ENCODE measurements around the gene NRG2.

The NRG2 gene

GRCh38 chr5:139810341-139811273 is 232.5 kb downstream of the NRG2 start:
- no peak overlapping the region for H3K4me3 Mint-ChIP-seq
- H3K27me3 Mint-ChIP-seq = peaks cover 60% of the 10 kb centered on the region
- H3K9me3 Mint-ChIP-seq = no peaks in the 10 kb centered on the region
- ATAC-seq = no peak
- no peaks in the 10 kb centered on the region for H3K36me3 Mint-ChIP-seq
- H3K27ac Mint-ChIP-seq = no peak overlapping the region
- H3K4me1 Mint-ChIP-seq = no peaks in the 10 kb centered on the region

- Mint-ChIP-seq H3K9me3 (no peaks in the 10 kb centered on the region), H3K27me3 (peaks cover 72% of the 10 kb centered on the region), H3K4me3 (no peak overlapping the region), H3K4me1 (no peaks in the 10 kb centered on the region), H3K27ac (no peak overlapping the region), H3K36me3 (no peaks in the 10 kb centered on the region)
- no peak for ATAC-seq
Measured at GRCh38 chr5:139809331-139809810, 233.7 kb downstream of the NRG2 start.

GRCh38 chr5:139808481-139809330 is 234.4 kb downstream of the NRG2 start:
- H3K27ac Mint-ChIP-seq = no peak overlapping the region
- no peaks in the 10 kb centered on the region for H3K36me3 Mint-ChIP-seq
- ATAC-seq = no peak
- H3K9me3 Mint-ChIP-seq = no peaks in the 10 kb centered on the region
- peaks cover 79% of the 10 kb centered on the region for H3K27me3 Mint-ChIP-seq
- H3K4me3 Mint-ChIP-seq = no peak overlapping the region
- H3K4me1 Mint-ChIP-seq = no peaks in the 10 kb centered on the region

GRCh38 chr5:139807647-139808030 is 235.5 kb downstream of the NRG2 start:
- Mint-ChIP-seq H3K27me3 (peaks cover 76% of the 10 kb centered on the region), H3K4me3 (no peak overlapping the region), H3K4me1 (no peaks in the 10 kb centered on the region), H3K27ac (no peak overlapping the region), H3K36me3 (no peaks in the 10 kb centered on the region), H3K9me3 (no peaks in the 10 kb centered on the region)
- ATAC-seq = no peak

- peaks cover 74% of the 10 kb centered on the region for H3K27me3 Mint-ChIP-seq
- H3K27ac Mint-ChIP-seq = no peak overlapping the region
- H3K9me3 Mint-ChIP-seq = no peaks in the 10 kb centered on the region
- no peak overlapping the region for H3K4me3 Mint-ChIP-seq
- ATAC-seq = no peak
- no peaks in the 10 kb centered on the region for H3K36me3 Mint-ChIP-seq
- no peaks in the 10 kb centered on the region for H3K4me1 Mint-ChIP-seq
Measured at GRCh38 chr5:139806726-139807646, 236.1 kb downstream of the NRG2 start.

GRCh38 chr5:139806111-139806510 is 237.0 kb downstream of the NRG2 start:
- H3K27ac Mint-ChIP-seq = no peak overlapping the region
- H3K4me1 Mint-ChIP-seq = no peaks in the 10 kb centered on the region
- H3K9me3 Mint-ChIP-seq = no peaks in the 10 kb centered on the region
- peaks cover 74% of the 10 kb centered on the region for H3K27me3 Mint-ChIP-seq
- no peak for ATAC-seq
- no peaks in the 10 kb centered on the region for H3K36me3 Mint-ChIP-seq
- no peak overlapping the region for H3K4me3 Mint-ChIP-seq

GRCh38 chr5:139805545-139805944 is 237.6 kb downstream of the NRG2 start:
- no peak for ATAC-seq
- Mint-ChIP-seq H3K4me1 (no peaks in the 10 kb centered on the region), H3K36me3 (no peaks in the 10 kb centered on the region), H3K27me3 (peaks cover 77% of the 10 kb centered on the region), H3K9me3 (no peaks in the 10 kb centered on the region), H3K27ac (no peak overlapping the region), H3K4me3 (no peak overlapping the region)

- peaks cover 77% of the 10 kb centered on the region for H3K27me3 Mint-ChIP-seq
- no peak overlapping the region for H3K4me3 Mint-ChIP-seq
- H3K4me1 Mint-ChIP-seq = no peaks in the 10 kb centered on the region
- no peak overlapping the region for H3K27ac Mint-ChIP-seq
- no peaks in the 10 kb centered on the region for H3K9me3 Mint-ChIP-seq
- ATAC-seq = no peak
- H3K36me3 Mint-ChIP-seq = no peaks in the 10 kb centered on the region
Measured at GRCh38 chr5:139804800-139805397, 238.2 kb downstream of the NRG2 start.

- H3K36me3 Mint-ChIP-seq = no peaks in the 10 kb centered on the region
- H3K9me3 Mint-ChIP-seq = no peaks in the 10 kb centered on the region
- no peak for ATAC-seq
- no peak overlapping the region for H3K27ac Mint-ChIP-seq
- H3K4me3 Mint-ChIP-seq = no peak overlapping the region
- peaks cover 80% of the 10 kb centered on the region for H3K27me3 Mint-ChIP-seq
- H3K4me1 Mint-ChIP-seq = no peaks in the 10 kb centered on the region
Measured at GRCh38 chr5:139803978-139804377, 239.1 kb downstream of the NRG2 start.

- no peaks in the 10 kb centered on the region for H3K9me3 Mint-ChIP-seq
- no peak overlapping the region for H3K4me3 Mint-ChIP-seq
- H3K36me3 Mint-ChIP-seq = no peaks in the 10 kb centered on the region
- H3K27ac Mint-ChIP-seq = no peak overlapping the region
- H3K27me3 Mint-ChIP-seq = peaks cover 88% of the 10 kb centered on the region
- H3K4me1 Mint-ChIP-seq = peaks cover 6% of the 10 kb centered on the region
- no peak for ATAC-seq
Measured at GRCh38 chr5:139799359-139799758, 243.7 kb downstream of the NRG2 start.

GRCh38 chr5:139798883-139799282 is 244.2 kb downstream of the NRG2 start:
- Mint-ChIP-seq H3K4me3 (no peak overlapping the region), H3K27me3 (peaks cover 88% of the 10 kb centered on the region), H3K27ac (no peak overlapping the region), H3K36me3 (no peaks in the 10 kb centered on the region), H3K9me3 (no peaks in the 10 kb centered on the region), H3K4me1 (peaks cover 6% of the 10 kb centered on the region)
- no peak for ATAC-seq

- no peak overlapping the region for H3K27ac Mint-ChIP-seq
- peaks cover 84% of the 10 kb centered on the region for H3K27me3 Mint-ChIP-seq
- peaks cover 6% of the 10 kb centered on the region for H3K4me1 Mint-ChIP-seq
- ATAC-seq = no peak
- no peak overlapping the region for H3K4me3 Mint-ChIP-seq
- H3K36me3 Mint-ChIP-seq = no peaks in the 10 kb centered on the region
- no peaks in the 10 kb centered on the region for H3K9me3 Mint-ChIP-seq
Measured at GRCh38 chr5:139797856-139798510, 245.1 kb downstream of the NRG2 start.

GRCh38 chr5:139797335-139797734 is 245.8 kb downstream of the NRG2 start:
- Mint-ChIP-seq H3K9me3 (no peaks in the 10 kb centered on the region), H3K36me3 (no peaks in the 10 kb centered on the region), H3K4me1 (peaks cover 6% of the 10 kb centered on the region), H3K27me3 (peaks cover 89% of the 10 kb centered on the region), H3K27ac (no peak overlapping the region), H3K4me3 (no peak overlapping the region)
- ATAC-seq = no peak

All from stimulated activated memory B cell treated with anti-CD40 and anti-IgM and Interleukin-4, amounts not matched to agents 10 μg/mL and 1 μg/mL and 100 μg/mL, for 72 hours (primary cell).